Lower lobe of right lung (tissue), 2 donors: ENCODE data around the gene MRPL27. TPM values are rescaled to one million over a fixed set of nuclear protein-coding genes. Genes with fewer than 3 reads are reported as not detected.
"Not testable (repeated sequence)": the region's sequence is repeated elsewhere in the genome, so short reads cannot be mapped to it uniquely, and the experiment has no call there.

Source experiments
- ATAC-seq, 2 donors: fragments of 200-7000 bp; cut with Tn5 transposase; one replicate each; pipeline ENCODE4 v1.9.1; 2020 to 2022; ENCODE audit warnings: mild to moderate bottlenecking in 2 of 2, moderate library complexity in 2 of 2
- DNase-seq: peaks from one replicate; pipeline ENCODE4 v3.0.0-alpha.2; 2020
- H3K27ac ChIP-seq: fragments of 200-600 bp; one replicate; pipeline ENCODE4 v1.8.0; 2022
- H3K27me3 ChIP-seq: fragments of 200-600 bp; one replicate; pipeline ENCODE4 v1.8.0; 2022; ENCODE audit warnings: low read depth
- H3K36me3 ChIP-seq: fragments of 200-600 bp; one replicate; pipeline ENCODE4 v1.8.0; 2022; ENCODE audit warnings: mild to moderate bottlenecking
- H3K4me1 ChIP-seq: fragments of 200-600 bp; one replicate; pipeline ENCODE4 v1.8.0; 2022
- H3K4me3 ChIP-seq: fragments of 200-600 bp; one replicate; pipeline ENCODE4 v1.8.0; 2022; ENCODE audit warnings: mild to moderate bottlenecking
- H3K9me3 ChIP-seq: fragments of 200-600 bp; one replicate; pipeline ENCODE4 v1.8.0; 2022
- CTCF ChIP-seq: fragments of 200-600 bp; IDR thresholded peaks from one replicate; pipeline ENCODE4 v1.8.0; 2022; ENCODE audit warnings: antibody characterized with exemption, mild to moderate bottlenecking
- intact Hi-C: fragments of 100-400 bp; cut with DNase I; formaldehyde crosslinking; loops from one replicate; pipeline ENCODE4 v1.11.0; 2022
- total RNA-seq: library from RNA; stranded (reverse); fragmentation: NEBNext Ultra II Directional; extraction: Animal tissue kit (Norgen Biotek cat#: 25700); gene quantifications from one replicate; pipeline ENCODE4 v1.2.1, GENCODE V29; 2021
- donor health status: DM: no; HTN: yes; CAD: no; lungs with severe emphysema.

Gene MRPL27
- total RNA-seq, 1 donor from 2014 or later, result 43.9 TPM

GRCh38 chr17:50338645-50339044 is 34.3 kb downstream of the MRPL27 start:
- no peak overlapping the region for H3K27ac ChIP-seq
- intact Hi-C loops, result no loop called here

GRCh38 chr17:50337956-50338355 is 35.0 kb downstream of the MRPL27 start:
- intact Hi-C loops, result no loop called here
- no peaks in the 10 kb centered on the region for H3K36me3 ChIP-seq
- no peaks in the 10 kb centered on the region for H3K4me1 ChIP-seq
- ATAC-seq (no peak), DNase-seq (no peak)
- no peak overlapping the region for H3K4me3 ChIP-seq
- no peak for TF ChIP-seq CTCF
- H3K27me3 ChIP-seq, result peaks cover 5% of the 10 kb centered on the region
- no peaks in the 10 kb centered on the region for H3K9me3 ChIP-seq
- no peak overlapping the region for H3K27ac ChIP-seq

More at GRCh38 chr17:50338645-50339044, 34.3 kb downstream of the MRPL27 start:
- no peak for TF ChIP-seq CTCF
- DNase-seq (no peak), ATAC-seq (no peak)
- Histone ChIP-seq H3K4me1 (no peaks in the 10 kb centered on the region), H3K9me3 (no peaks in the 10 kb centered on the region), H3K36me3 (no peaks in the 10 kb centered on the region), H3K27me3 (peaks cover 5% of the 10 kb centered on the region), H3K4me3 (no peak overlapping the region)

- H3K4me3 ChIP-seq, ATAC-seq, H3K36me3 ChIP-seq, DNase-seq, H3K9me3 ChIP-seq, H3K27me3 ChIP-seq, H3K27ac ChIP-seq, intact Hi-C loops, H3K4me1 ChIP-seq: not testable (repeated sequence)
These were observed 39.5 kb downstream of the MRPL27 start for GRCh38 chr17:50333291-50334057.

GRCh38 chr17:50332196-50332595 is 40.8 kb downstream of the MRPL27 start:
- peaks cover 5% of the 10 kb centered on the region for H3K27me3 ChIP-seq
- H3K36me3 ChIP-seq, result no peaks in the 10 kb centered on the region
- no peak overlapping the region for H3K27ac ChIP-seq
- no peaks in the 10 kb centered on the region for H3K9me3 ChIP-seq
- no peak overlapping the region for H3K4me3 ChIP-seq
- no peak for TF ChIP-seq CTCF
- intact Hi-C loops, result no loop called here
- DNase-seq (no peak), ATAC-seq (no peak)
- no peaks in the 10 kb centered on the region for H3K4me1 ChIP-seq

GRCh38 chr17:50331085-50331791 is 41.7 kb downstream of the MRPL27 start:
- Histone ChIP-seq H3K9me3 (no peaks in the 10 kb centered on the region), H3K27ac (no peak overlapping the region), H3K4me1 (no peaks in the 10 kb centered on the region), H3K4me3 (no peak overlapping the region), H3K36me3 (no peaks in the 10 kb centered on the region), H3K27me3 (peaks cover 5% of the 10 kb centered on the region)
- no peak for DNase-seq
- no peak for TF ChIP-seq CTCF
- ATAC-seq, result no peak
- intact Hi-C loops, result no loop called here
